ENCODE results near the gene AFAP1L1. TPM values are rescaled to one million over a fixed set of nuclear protein-coding genes. Genes with fewer than 3 reads are reported as not detected.
A peak's percentile ranks its signal among the peaks of the same experiment; 100 is the strongest.

AFAP1L1 gene
- total RNA-seq, 2 experiments from 2014 or later: not detected

DNA sequence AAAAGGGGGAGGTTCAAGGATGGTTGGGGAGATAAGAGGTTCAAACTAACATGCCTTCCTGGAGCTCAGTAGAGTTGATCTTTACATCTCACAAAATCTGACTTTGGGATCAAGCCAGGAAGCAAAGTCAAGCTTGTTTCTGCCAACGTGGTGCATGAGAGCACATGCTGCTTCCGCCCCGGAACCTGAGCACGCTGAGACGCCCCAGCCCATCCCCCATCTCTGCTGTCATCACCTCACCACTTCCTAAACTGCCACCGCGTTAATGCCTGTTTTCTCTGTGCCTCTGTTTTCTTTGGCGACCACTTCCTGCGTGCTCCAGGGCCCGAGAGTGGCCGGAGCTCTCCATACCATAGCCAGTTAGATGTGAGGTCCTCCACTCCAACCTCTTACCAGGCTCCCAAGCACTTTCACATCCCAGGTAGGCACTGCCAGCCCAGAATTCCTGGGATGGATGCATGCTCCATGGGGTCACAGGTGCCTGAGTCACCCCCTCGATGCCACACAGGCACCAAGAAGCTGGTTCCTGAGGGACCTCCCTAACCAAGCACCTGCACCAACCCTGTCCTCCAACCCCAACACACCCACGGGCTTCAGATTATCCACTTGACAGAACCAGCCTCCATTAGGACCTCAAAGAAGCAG is 31.2 kb upstream of the AFAP1L1 start:
- peak; percentile 94 for DNase-seq
- peaks cover 13% of the 10 kb centered on the region for H3K27me3 Mint-ChIP-seq
- no peaks in the 10 kb centered on the region for H3K9me3 Mint-ChIP-seq
- peak overlapping the region; percentile 24 for H3K4me3 Mint-ChIP-seq
- CTCF ChIA-PET: interaction anchor here (1.1 to 2.6 kb wide), 8 partner anchors 8 to 510 kb away, joined by 3 to 12 read pairs (median 5); partner anchors contain the start of gene ABLIM3
- POLR2A ChIA-PET: interaction anchor here (0.7 to 1.8 kb wide), 17 partner anchors 10 to 857 kb away, joined by 3 to 12 read pairs (median 4); partner anchors contain the start of genes FBXO38, GRPEL2, HMGXB3 and TIGD6
- H3K4me1 Mint-ChIP-seq: peaks cover 36% of the 10 kb centered on the region
- H3K27ac Mint-ChIP-seq: peak overlapping the region; percentile 85
- peaks cover 12% of the 10 kb centered on the region for H3K36me3 Mint-ChIP-seq (ENCODE audit: low read depth)

DNA sequence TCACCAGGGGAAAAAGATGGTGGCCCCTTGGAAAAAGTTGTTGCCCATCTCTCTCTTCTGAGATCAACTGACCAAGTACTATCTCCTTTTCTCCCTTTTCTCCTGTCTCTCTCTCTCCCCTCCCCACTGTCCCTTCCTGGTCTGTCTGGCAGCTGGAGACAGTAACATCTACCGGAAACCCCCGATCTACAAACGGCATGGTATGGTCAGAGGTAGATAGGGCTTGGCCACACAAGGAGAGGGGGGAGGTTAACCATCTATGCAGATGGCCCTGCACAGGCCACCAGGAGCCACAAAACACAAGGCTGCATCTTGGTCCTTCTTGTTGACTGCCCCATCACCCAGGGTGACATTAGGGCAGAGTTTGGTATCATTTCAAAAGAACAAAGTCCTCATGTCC is 29.3 kb upstream of the AFAP1L1 start:
- Mint-ChIP-seq H3K36me3 (ENCODE audit: low read depth) (peaks cover 12% of the 10 kb centered on the region), H3K27me3 (peaks cover 14% of the 10 kb centered on the region), H3K4me3 (no peak overlapping the region), H3K9me3 (no peaks in the 10 kb centered on the region), H3K4me1 (peaks cover 38% of the 10 kb centered on the region), H3K27ac (no peak overlapping the region)
- CTCF ChIA-PET: interaction anchor here (2.5 to 2.6 kb wide), 2 partner anchors 22 to 27 kb away, joined by 11 to 12 read pairs; no protein-coding TSS in a partner anchor
- POLR2A ChIA-PET: no interaction called here
- DNase-seq: no peak

DNA sequence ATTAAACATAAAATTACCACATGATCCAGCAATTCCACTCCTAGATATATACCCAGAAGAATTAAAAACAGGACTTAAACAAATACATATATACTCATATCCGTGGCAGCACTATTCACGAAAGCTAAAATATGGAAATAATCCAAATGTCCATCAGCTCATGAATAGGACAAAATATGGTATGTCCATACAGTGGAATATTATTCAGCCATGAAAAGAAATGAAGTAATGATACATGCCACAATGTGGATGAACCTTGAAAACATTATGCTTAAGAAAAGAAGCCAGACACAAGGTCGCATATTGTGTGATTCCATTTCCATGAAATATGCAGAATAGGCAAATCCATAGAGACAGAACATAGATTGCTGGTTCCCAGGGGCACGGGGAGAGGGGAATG is 24.8 kb upstream of the AFAP1L1 start:
- Mint-ChIP-seq H3K9me3 (no peaks in the 10 kb centered on the region), H3K27ac (no peak overlapping the region), H3K4me1 (peaks cover 8% of the 10 kb centered on the region), H3K4me3 (no peak overlapping the region), H3K27me3 (peaks cover 21% of the 10 kb centered on the region), H3K36me3 (ENCODE audit: low read depth) (no peaks in the 10 kb centered on the region)
- ChIA-PET POLR2A (no interaction called here), CTCF (no interaction called here)
- no peak for DNase-seq

DNA sequence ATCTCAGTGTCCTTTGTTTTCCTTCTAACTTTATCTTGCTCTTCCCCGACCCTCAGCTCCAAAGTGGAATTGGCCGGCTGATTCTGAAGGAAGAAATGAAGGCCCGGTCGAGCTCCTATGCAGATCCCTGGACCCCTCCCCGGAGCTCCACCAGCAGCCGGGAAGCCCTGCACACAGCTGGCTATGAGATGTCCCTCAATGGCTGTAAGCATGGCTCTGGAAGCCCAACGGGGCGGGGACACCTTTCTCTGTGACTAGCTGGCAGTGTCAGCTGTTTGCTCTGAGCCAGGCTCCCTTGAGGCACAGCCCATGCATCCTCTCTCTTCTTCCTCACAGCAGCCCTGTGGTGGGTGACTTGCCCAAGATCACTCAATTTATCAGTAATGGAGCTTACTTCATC is 23.9 kb upstream of the AFAP1L1 start:
- CTCF ChIA-PET: interaction anchor here (0.9 kb wide), 1 partner anchor 61 kb away, joined by 3 read pairs; no protein-coding TSS in a partner anchor
- no peak overlapping the region for H3K27ac Mint-ChIP-seq

DNA sequence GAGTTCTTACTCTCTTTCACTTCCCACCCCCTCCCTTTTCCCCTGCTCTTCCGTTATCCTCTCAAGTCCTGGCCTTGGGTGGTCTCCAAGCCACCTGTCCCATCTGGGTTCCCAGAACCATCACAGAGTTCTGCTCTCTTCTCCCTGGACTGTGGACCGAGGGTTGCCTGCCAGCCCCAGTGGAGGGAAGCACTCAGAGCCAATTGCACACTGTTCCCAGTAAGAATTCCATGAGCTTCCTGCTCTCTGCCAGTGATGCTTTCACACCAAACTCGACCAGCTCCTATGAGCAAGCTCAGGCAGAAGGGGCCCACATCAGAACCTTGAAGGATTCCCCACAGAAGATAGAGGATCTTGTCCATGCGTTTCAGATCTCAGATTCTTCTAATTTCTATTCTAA is 20.1 kb upstream of the AFAP1L1 start:
- H3K9me3 Mint-ChIP-seq: no peaks in the 10 kb centered on the region
- no peaks in the 10 kb centered on the region for H3K36me3 Mint-ChIP-seq (ENCODE audit: low read depth)
- peaks cover 3% of the 10 kb centered on the region for H3K4me1 Mint-ChIP-seq
- no peak for DNase-seq
- ChIA-PET POLR2A (no interaction called here), CTCF (no interaction called here)
- H3K4me3 Mint-ChIP-seq: no peak overlapping the region
- H3K27me3 Mint-ChIP-seq: peaks cover 20% of the 10 kb centered on the region
- H3K27ac Mint-ChIP-seq: no peak overlapping the region

More for the DNA sequence above, 23.9 kb upstream of the AFAP1L1 start:
- no peak overlapping the region for H3K4me3 Mint-ChIP-seq
- no peaks in the 10 kb centered on the region for H3K36me3 Mint-ChIP-seq (ENCODE audit: low read depth)
- no peaks in the 10 kb centered on the region for H3K9me3 Mint-ChIP-seq
- H3K4me1 Mint-ChIP-seq: peaks cover 3% of the 10 kb centered on the region
- DNase-seq: no peak
- POLR2A ChIA-PET: no interaction called here
- H3K27me3 Mint-ChIP-seq: peaks cover 21% of the 10 kb centered on the region

DNA sequence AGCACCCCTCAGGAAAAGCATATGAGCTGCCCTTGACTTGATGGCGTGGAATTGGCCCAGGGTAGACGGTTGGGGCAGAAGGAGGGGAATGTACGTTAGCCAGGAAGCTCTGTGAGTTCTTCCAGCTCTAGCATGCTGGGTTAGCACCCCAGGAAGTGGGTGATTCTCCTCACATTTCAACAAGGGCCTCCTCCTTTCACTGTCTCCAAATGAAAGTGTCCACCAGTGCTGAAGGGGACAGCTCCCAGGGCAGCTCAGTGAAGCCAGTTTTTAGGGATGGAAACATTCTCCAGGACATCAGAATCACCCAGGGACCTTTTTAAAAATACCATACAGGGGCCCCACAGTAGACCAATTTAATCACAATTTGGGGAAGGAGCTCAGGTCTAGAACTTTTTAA is 17.2 kb upstream of the AFAP1L1 start:
- Mint-ChIP-seq H3K27me3 (peaks cover 9% of the 10 kb centered on the region), H3K27ac (no peak overlapping the region), H3K4me1 (no peaks in the 10 kb centered on the region), H3K9me3 (no peaks in the 10 kb centered on the region), H3K4me3 (no peak overlapping the region), H3K36me3 (ENCODE audit: low read depth) (no peaks in the 10 kb centered on the region)
- CTCF ChIA-PET: interaction anchor here (0.7 to 1.4 kb wide), 4 partner anchors 14 to 117 kb away, joined by 3 to 7 read pairs (median 3); partner anchors contain the start of gene ABLIM3
- POLR2A ChIA-PET: interaction anchor here (0.9 kb wide), 1 partner anchor 14 kb away, joined by 3 read pairs; no protein-coding TSS in a partner anchor
- DNase-seq: no peak

DNA sequence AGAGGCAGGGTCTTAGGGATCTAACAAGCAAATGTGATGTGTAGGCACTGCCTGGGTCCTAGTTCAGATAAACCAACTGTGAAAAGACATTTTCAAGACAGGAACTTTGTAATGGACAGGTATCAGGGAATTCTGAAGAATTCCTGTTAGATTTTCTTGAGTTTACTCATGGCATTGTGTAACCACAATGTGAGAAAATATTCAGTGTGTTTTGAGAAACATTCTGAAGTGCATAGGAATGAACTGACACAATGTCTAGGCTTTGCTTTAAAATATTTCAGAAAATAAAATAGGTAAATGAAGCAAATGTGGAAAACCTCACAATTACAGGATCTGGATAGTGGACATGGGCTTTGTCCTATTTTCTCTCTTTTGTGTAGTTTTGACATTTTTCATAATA is 15.2 kb upstream of the AFAP1L1 start:
- no peak for DNase-seq
- H3K4me1 Mint-ChIP-seq: no peaks in the 10 kb centered on the region
- peaks cover 11% of the 10 kb centered on the region for H3K27me3 Mint-ChIP-seq
- CTCF ChIA-PET: no interaction called here
- H3K9me3 Mint-ChIP-seq: no peaks in the 10 kb centered on the region
- H3K36me3 Mint-ChIP-seq (ENCODE audit: low read depth): no peaks in the 10 kb centered on the region
- H3K27ac Mint-ChIP-seq: no peak overlapping the region
- H3K4me3 Mint-ChIP-seq: no peak overlapping the region
- POLR2A ChIA-PET: no interaction called here

DNA sequence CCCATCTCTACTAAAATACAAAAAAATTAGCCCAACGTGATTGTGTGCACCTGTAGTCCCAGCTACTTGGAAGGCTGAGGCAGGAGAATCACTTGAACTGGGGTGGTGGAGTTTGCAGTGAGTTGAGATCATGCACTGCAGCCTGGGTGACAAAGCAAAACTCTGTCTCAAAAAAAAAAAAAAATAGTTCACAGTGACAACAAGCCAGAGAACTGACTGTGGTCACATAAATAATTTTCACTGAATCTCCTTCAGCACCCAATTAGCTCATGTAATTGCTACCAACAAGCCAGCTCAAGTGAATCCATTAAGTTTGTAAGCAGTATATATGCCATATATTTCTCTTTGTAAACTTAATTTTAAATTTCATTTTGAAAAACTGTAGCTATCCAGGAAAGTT is 14.5 kb upstream of the AFAP1L1 start:
- DNase-seq: no peak
- Mint-ChIP-seq H3K4me1 (no peaks in the 10 kb centered on the region), H3K27me3 (peaks cover 16% of the 10 kb centered on the region), H3K9me3 (no peaks in the 10 kb centered on the region), H3K36me3 (ENCODE audit: low read depth) (no peaks in the 10 kb centered on the region), H3K27ac (no peak overlapping the region), H3K4me3 (no peak overlapping the region)
- ChIA-PET POLR2A (interaction anchor here (1.3 kb wide), 1 partner anchor 68 kb away, joined by 3 read pairs; no protein-coding TSS in a partner anchor), CTCF (no interaction called here)

DNA sequence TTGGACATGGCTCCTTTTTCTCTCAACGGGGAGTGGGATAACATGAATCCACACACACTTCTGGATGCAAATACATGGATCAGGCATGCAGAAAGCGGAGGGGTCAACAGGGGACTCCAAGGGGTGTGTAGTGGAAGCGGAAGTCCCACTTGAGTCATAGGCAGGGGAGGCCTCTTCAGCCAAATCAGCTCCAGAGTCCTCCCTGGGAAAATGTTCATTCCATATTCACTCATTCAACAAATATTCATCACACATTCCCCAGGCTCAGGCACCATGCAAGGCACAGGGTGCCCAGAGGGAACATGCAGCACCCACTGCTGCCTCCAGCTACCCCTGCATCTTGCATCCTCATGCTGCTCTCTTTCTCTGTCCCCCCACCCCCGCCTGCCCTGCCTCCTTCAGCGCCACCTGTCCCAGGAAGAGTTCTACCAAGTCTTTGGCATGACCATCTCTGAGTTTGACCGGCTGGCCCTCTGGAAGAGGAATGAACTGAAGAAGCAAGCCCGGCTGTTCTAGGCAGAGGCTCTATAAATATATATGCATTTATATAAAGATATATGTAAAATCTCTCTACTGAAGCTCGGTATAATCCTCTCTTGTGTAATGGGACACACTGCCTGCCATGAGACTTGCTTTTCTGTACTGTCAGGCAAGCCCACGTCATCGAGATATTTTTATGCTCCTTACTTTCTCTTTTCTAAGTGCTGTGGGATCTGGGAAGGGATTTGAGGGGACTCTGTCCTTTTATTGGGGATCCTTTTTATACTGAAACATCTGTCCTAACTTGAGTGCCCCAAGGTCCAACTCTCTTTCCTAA is 13.6 kb upstream of the AFAP1L1 start:
- no peaks in the 10 kb centered on the region for H3K4me1 Mint-ChIP-seq
- ChIA-PET POLR2A (interaction anchor here (0.6 to 1.3 kb wide), 2 partner anchors 18 to 67 kb away, joined by 3 read pairs; no protein-coding TSS in a partner anchor), CTCF (interaction anchor here (1.2 to 1.8 kb wide), 2 partner anchors 11 to 117 kb away, joined by 3 to 5 read pairs; partner anchors contain the start of gene ABLIM3)
- no peak overlapping the region for H3K4me3 Mint-ChIP-seq
- no peaks in the 10 kb centered on the region for H3K36me3 Mint-ChIP-seq (ENCODE audit: low read depth)
- no peak overlapping the region for H3K27ac Mint-ChIP-seq
- H3K27me3 Mint-ChIP-seq: peaks cover 18% of the 10 kb centered on the region
- no peaks in the 10 kb centered on the region for H3K9me3 Mint-ChIP-seq
- no peak for DNase-seq

DNA sequence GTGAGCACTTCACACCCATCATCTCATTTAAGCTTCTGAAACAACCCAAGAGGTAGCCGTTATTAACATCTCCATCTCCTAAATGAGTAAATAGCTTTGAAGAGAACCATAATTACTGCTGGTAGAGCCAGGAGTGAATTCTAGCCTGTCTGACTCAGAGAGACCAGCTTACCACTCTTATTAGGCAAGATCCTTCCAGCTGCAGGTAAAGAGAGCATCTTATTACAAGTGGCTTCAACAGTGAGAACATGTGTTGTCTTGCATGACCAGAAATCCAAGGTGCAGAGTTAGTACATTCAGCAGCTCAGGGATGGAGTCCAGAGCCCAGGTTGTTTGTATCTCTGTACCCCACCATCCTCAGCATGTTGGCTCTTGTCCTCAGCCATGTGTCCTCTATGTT is 10.9 kb upstream of the AFAP1L1 start:
- peaks cover 19% of the 10 kb centered on the region for H3K27me3 Mint-ChIP-seq
- ChIA-PET POLR2A (no interaction called here), CTCF (no interaction called here)
- peaks cover 2% of the 10 kb centered on the region for H3K4me1 Mint-ChIP-seq
- H3K36me3 Mint-ChIP-seq (ENCODE audit: low read depth): no peaks in the 10 kb centered on the region
- no peaks in the 10 kb centered on the region for H3K9me3 Mint-ChIP-seq
- no peak overlapping the region for H3K27ac Mint-ChIP-seq
- H3K4me3 Mint-ChIP-seq: no peak overlapping the region
- DNase-seq: no peak

DNA sequence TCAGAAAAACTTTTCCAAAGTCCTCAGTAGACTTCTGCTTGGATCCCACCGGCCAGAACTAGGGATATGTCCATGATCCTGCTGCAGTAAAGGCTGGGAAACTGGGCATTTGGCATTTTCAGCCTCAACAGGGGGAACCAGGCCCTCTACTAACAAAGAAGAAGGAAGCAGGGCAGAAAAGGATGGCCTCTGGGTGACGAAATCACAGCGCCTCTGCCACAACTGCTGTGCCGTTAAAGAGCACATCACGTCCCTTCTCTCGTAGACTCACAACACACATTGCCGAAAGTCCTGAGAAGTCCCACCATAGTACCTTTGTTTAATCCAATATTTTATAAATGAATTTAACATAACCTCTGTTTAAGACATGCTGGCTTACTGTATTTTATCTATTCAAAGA is 10.4 kb upstream of the AFAP1L1 start:
- POLR2A ChIA-PET: no interaction called here
- Mint-ChIP-seq H3K4me1 (peaks cover 2% of the 10 kb centered on the region), H3K9me3 (no peaks in the 10 kb centered on the region), H3K4me3 (no peak overlapping the region), H3K27me3 (peaks cover 19% of the 10 kb centered on the region), H3K27ac (no peak overlapping the region), H3K36me3 (ENCODE audit: low read depth) (no peaks in the 10 kb centered on the region)
- no peak for DNase-seq
- CTCF ChIA-PET: no interaction called here

DNA sequence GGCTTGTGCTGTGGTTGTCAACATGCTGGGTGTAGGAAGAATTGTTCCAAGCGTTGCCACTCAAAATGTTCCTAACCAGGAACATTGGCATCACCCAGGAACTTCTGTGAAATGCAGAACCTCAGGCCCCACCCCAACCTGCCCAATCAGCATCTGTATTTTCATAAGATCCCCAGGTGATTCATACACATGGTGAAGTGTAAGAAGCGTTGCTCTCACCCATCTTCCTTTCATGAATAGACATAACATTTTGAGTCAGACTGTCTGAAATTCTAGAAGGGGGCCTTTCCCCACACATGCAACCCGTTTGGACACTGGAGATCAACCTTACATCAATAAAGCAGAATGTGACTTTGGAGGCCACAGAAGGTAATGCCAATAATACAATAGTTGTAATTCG is 9.3 kb upstream of the AFAP1L1 start:
- CTCF ChIA-PET: interaction anchor here (5.3 kb wide), 1 partner anchor 120 kb away, joined by 56 read pairs; the partner anchor contains the start of gene ABLIM3
- no peak for DNase-seq
- peaks cover 2% of the 10 kb centered on the region for H3K4me1 Mint-ChIP-seq
- no peak overlapping the region for H3K27ac Mint-ChIP-seq
- H3K27me3 Mint-ChIP-seq: peaks cover 19% of the 10 kb centered on the region
- no peak overlapping the region for H3K4me3 Mint-ChIP-seq
- POLR2A ChIA-PET: no interaction called here
- no peaks in the 10 kb centered on the region for H3K9me3 Mint-ChIP-seq
- no peaks in the 10 kb centered on the region for H3K36me3 Mint-ChIP-seq (ENCODE audit: low read depth)

DNA sequence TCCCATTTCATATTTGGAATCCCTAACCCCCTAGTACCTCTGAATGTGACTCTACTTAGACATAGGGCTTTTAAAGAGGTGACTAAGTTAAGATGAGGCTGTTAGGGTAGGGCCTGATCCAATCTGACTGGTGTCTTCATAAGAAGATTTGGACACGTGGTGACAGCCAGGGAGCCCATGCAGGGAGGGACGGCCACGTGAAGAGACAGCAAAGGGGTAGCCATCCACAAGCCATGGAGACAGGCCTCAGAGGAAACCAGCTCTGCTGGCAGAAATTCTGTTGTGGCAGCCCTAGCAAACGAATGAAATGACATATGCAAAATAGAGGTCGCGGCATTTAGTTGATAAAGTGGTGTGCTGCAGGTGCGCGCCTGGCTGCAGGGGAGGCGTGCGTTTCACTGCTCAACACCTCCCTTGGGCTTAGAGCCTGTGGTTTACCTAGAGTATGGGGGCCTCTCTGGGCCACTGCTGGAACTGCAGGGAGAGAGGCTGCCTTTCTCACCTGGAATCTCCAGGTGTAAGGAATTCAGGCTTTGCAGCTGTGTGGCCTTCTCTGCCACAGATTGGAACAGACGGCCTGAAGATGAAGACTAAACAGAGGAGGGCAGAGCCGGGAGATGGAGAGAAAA is 7.1 kb upstream of the AFAP1L1 start:
- H3K9me3 Mint-ChIP-seq: no peaks in the 10 kb centered on the region
- peaks cover 2% of the 10 kb centered on the region for H3K4me1 Mint-ChIP-seq
- DNase-seq: peak; percentile 64
- no peak overlapping the region for H3K27ac Mint-ChIP-seq
- CTCF ChIA-PET: interaction anchor here (0.9 to 5.3 kb wide), 10 partner anchors 24 to 170 kb away, joined by 3 to 56 read pairs (median 4); partner anchors contain the start of gene ABLIM3
- H3K27me3 Mint-ChIP-seq: peaks cover 20% of the 10 kb centered on the region
- H3K4me3 Mint-ChIP-seq: no peak overlapping the region
- H3K36me3 Mint-ChIP-seq (ENCODE audit: low read depth): no peaks in the 10 kb centered on the region
- POLR2A ChIA-PET: interaction anchor here (1.1 kb wide), 1 partner anchor 26 kb away, joined by 3 read pairs; no protein-coding TSS in a partner anchor

All from activated CD4-positive, alpha-beta memory T cell treated with anti-CD3 and anti-CD28 coated beads, Interleukin-2, amount 10 ng/mL, durations not matched to agents 7 days and 5 days (primary cell).